GM19455 (cell line): ENCODE measurements around the gene PLS1.
"Not testable (repeated sequence)": the region's sequence is repeated elsewhere in the genome, so short reads cannot be mapped to it uniquely, and the experiment has no call there.

Source experiments
- ATAC-seq: cut with Tn5 transposase; IDR thresholded peaks from one replicate; pipeline ENCODE4 v1.9.1; 2021; ENCODE audit not compliant: unreplicated experiment

The PLS1 gene

GRCh38 chr3:142691527-142691926 is 95.3 kb downstream of the PLS1 start:
- ATAC-seq = no peak

- no peak for ATAC-seq
Observed at GRCh38 chr3:142693136-142693853, 97.1 kb downstream of the PLS1 start.

DNA sequence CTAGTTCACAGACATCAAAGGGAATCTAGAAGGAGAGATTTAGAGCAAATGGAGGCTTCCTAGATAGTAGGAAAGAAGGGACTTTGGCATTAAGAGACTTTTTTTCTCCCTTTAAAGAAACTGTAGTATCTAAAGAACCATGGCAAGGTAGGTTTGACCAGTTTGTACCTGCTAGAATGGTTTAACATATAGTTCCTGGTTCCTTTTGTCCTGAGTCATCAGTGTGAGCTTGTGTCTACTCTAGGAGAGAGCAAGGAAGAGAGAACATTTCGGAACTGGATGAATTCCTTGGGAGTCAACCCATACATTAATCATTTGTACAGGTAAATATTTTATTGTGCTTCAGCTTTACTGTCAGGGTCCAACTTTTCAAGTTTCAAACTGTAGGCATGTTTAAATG is 98.0 kb downstream of the PLS1 start:
- no peak for ATAC-seq

DNA sequence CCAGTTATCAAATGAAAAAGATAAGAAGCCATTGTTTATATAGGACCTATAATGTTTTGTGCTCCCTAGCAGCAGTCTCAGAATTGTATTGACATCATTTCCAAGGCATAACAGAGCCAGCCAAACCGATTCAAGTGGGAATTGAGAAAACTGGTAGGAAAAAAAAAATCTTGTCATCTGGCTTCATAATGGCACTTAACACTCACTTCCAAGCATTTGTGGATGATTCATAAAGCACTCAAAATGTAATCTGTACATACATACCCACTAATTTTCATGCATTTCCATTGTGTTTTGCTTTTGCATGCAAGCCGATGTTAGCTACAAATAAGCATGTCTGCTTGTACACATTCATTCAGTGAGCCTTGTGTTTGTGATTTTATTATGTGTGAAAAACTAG is 109.0 kb downstream of the PLS1 start:
- no peak for ATAC-seq

GRCh38 chr3:142706321-142707127 is 110.3 kb downstream of the PLS1 start:
- no peak for ATAC-seq

GRCh38 chr3:142709207-142709606 is 113.0 kb downstream of the PLS1 start:
- no peak for ATAC-seq

DNA sequence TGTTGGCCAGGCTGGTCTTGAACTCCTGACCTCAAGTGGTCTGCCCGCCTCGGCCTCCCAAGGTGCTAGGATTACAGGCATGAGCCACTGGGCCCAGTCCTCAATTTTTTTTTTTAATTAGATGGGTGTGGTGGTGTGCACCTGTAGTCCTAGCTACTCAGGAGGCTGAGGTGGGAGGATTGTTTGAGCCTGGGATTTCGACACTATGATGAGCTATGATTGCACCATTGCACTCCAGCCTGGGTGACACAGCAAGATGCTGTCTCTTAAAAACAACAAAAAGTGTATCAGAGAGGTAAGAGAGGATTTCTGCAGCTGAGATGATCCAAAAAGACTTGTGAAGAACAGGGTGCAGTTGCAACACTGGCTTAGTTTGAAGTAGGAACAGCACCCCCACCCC is 118.7 kb downstream of the PLS1 start:
- ATAC-seq = not testable (repeated sequence)

DNA sequence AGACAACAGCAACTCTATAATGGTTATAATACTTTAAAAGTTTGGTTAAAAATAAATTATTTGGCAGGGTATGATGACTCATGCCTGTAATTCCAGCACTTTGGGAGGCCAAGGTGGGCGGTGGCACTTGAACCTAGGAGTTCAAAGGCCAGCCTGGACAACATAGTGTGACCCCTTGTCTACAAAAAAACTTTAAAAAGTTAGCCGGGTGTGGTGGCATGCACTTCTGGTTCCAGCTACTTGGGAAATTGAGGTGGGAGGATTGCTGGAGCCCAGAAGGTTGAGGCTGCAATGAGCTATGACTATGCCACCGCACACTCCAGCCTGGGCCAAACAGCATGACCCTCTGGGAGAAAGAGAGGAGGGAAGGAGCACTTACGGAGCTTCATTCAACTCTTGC is 119.9 kb downstream of the PLS1 start:
- no peak for ATAC-seq

- ATAC-seq = no peak
Observed at GRCh38 chr3:142723665-142723967, 127.4 kb downstream of the PLS1 start.

DNA sequence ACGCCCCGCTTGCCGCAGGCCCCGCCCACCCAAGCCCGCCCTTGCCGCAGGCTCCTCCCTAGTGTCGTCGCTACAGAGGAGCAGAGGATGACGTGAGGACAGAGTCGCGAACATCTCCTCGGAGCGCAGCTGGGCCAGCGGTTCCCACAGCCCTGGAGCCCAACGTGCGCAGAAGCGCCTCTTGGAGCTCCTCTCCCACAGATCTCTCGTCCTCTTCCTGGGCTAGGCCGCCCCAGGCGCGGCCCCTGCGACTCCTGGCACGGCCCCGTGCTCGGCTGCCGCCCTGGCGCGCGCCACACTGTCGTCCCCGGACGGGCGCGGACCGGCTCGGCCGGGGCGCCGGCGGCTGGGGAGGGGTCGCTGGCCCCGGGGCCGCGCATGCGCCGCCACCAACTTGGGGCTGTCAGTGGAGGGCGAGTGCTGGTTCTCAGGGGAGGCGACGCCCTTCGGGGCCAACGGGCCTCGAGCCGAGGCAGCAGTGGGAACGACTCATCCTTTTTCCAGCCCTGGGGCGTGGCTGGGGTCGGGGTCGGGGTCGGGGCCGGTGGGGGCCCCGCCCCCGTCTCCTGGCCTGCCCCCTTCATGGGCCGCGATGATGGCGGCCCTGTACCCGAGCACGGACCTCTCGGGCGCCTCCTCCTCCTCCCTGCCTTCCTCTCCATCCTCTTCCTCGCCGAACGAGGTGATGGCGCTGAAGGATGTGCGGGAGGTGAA is 127.9 kb downstream of the PLS1 start, which contains the start of gene TRPC1:
TSS of gene TRPC1 (plus strand) at position 67 of the 714 bp plus-strand sequence. CDS start at position 593, 526 bp downstream.
- peak; percentile 93 for ATAC-seq

- ATAC-seq = peak; percentile 4
Observed at GRCh38 chr3:142724682-142725356, 128.6 kb downstream of the PLS1 start.

DNA sequence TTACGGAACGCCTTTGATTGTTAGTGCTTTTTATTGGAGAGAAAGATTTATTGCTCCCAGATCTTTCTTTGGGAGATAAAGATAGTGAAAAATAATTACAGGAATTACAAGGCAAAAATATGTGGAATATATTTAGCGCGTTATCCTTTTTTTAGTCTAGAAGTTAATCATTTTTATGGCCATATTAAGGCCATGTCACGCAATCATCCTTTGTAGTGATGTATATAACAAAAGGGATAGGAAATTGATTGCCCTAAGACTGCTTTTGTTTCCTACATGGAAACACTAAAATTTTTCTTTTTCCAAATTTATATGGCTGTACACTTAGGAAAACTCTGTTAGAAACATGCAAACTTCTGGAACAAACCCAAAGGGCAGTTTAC is 129.2 kb downstream of the PLS1 start:
- ATAC-seq = no peak

DNA sequence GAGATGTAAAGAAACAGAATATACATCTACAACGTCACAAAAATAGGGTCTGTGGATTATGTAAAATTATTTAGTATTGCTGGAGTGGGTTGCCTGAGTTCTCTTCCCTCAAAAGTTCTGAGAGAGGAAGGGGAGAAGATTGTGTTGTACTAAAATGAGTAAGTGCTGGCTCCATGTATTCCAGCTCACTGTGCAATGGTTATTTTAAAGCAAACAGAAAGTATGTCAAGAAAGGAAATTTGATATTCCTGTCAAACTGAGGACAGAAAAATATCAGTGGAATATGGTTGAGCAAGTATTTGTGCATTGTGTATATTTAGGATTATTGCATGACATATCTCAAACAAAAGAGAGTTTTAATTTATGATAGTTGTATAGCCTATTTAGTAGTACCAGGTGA is 129.8 kb downstream of the PLS1 start:
- ATAC-seq = no peak

- no peak for ATAC-seq
Observed at GRCh38 chr3:142732066-142732465, 135.9 kb downstream of the PLS1 start.

GRCh38 chr3:142734834-142735233 is 138.6 kb downstream of the PLS1 start:
- no peak for ATAC-seq

- no peak for ATAC-seq
Observed at GRCh38 chr3:142735462-142735861, 139.3 kb downstream of the PLS1 start.

- ATAC-seq = no peak
Observed at GRCh38 chr3:142738396-142738795, 142.2 kb downstream of the PLS1 start.

GRCh38 chr3:142746646-142747045 is 150.5 kb downstream of the PLS1 start:
- no peak for ATAC-seq

DNA sequence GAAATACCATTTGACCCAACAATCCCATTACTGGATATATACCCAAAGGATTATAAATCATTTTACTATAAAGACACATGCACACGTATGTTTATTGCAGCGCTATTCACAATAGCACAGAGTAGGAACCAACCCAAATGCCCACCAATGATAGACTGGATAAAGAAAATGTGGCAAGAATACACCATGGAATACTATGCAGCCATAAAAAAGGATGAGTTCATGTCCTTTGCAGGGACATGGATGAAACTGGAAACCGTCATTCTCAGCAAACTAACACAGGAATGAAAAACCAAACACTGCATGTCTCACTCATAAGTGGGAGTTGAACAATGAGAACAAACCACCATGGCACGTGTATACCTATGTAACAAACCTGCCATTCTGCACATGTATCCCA is 154.3 kb downstream of the PLS1 start:
- not testable (repeated sequence) for ATAC-seq

- ATAC-seq = not testable (repeated sequence)
Observed at GRCh38 chr3:142752605-142753004, 156.4 kb downstream of the PLS1 start.

DNA sequence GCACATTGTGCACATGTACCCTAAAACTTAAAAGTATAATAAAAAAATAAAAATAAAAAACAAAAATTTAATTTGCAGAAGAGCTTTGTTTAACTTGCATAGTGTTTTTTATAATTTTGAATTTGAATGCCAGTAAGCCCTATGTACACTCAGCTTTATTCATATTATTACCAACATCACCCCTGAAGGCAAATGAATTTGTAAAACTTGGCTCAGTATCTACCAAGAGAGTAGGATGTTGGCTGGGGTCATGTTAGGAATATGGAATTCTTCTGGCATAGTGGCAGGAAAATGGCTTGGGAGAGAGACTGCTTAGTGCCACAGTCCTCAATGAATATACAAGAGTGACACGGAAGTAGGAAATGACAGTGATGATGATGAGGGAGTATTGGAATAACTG is 158.3 kb downstream of the PLS1 start:
- no peak for ATAC-seq
